HG02884 (cell line): ENCODE measurements around the gene PRCD.

Experiments used
- ATAC-seq: cut with Tn5 transposase; IDR thresholded peaks from one replicate; pipeline ENCODE4 v1.9.1; 2021; ENCODE audit warnings: mild to moderate bottlenecking, moderate library complexity; ENCODE audit not compliant: unreplicated experiment

Gene PRCD

DNA sequence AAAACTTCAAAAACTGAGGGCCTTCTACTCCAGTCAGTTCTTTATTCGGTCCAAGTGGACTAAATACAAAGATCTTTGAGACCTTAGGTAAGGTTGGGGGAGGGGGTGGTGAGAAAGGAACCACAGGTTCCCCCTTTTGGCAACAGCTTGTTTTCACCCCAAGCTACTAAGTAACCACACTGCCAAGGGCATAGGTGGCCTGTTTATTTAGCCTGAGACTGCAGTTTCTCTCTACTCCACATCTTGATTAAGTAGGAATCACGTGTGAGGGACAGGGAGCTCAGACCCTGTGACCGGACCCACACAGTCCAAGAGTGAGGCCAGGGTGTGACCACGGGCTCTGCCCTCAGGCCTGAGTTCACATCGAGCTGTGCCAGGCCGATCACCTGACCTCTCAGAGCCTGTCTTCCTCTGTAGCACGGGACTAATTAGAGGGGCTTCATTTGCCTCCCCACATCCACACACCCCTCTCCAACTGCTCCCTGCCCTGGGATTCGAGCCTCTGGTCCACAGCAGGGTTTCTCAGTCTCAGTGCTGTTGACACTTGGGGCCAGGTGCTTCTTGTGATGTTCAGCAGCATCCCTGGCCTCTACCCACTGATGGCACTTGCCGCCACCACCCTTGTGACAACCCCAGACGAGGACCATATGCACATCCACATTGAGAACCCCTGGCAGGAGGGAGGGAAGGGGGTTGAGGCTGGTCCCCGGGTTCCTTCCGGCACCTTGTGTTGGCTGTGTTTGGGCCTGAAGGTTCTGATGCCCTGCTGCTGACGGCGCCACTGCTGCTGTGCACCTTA, 28.0 kb downstream of the PRCD start:
- no peak for ATAC-seq

DNA sequence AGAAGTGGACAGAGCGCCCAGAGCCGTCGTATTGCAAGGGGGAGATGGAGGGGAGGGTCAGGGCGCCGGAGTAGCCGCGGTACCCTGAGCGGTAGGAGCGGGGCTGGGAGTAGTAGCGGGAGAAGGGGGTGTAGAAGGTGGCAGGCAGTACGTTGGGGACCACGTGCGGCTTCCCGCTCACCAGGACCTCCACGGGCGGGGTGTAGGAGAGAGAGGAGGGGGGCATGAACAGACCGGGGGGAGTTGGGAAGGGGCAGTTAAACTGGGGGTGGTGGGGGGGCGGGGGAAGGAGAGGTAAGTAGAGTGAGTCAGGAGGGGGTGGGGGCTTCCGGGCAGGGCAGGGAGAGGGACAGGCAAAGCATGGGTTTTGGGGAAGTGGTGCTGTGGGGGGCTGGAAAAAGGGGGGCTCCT, 29.0 kb downstream of the PRCD start:
- no peak for ATAC-seq

DNA sequence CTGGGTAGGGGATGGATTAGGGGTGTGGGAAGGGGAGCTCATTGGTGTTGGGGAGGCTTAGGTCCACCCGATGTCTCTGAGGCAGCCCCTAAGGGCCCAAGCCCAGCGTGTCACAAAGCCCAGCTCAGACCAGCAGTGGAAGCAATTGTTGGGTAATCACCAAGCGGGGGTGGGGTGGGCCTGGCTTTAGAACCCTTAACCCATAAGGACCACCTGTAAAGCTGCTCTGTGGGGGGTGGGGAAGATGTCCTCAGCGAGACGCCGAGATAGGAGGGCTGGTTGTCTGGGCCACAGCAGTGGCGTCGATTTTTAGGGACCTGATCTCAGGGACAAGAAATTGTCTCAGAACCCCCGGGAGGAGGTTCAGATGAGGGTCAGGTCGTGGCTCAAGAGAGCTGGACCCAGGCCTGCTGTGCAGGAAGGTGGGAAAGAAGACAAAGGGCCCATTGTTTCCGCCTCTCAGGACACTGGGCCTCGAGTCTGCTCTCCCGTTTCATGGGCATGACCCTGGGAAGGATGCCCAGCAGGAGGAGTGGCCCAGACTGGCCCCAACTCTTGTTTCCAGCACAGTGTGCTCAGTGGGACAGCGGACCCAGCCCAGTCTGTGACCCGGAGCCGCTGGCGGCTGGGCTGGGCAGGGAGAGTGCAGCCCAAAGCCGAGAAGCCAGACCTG, 29.9 kb downstream of the PRCD start:
- ATAC-seq, result no peak

DNA sequence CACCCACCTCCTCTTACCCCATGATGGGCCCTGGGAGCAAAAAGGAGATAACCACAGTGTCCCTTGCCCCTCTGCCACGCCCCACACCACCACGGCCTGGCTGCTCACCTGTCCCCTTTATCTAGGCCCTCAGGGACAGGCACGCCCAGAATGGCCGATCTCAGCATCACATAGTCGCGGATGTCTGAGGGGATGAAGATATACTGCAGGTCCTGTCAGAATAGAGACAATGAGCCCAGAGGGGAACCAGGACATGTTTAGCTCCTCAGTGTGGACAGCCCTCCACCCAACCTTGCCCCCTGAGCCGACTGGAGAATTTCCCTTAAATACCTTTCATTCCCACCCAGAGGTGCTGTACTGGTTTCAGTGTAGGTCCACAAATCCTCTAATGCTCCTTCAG, 30.6 kb downstream of the PRCD start:
- ATAC-seq, result no peak

DNA sequence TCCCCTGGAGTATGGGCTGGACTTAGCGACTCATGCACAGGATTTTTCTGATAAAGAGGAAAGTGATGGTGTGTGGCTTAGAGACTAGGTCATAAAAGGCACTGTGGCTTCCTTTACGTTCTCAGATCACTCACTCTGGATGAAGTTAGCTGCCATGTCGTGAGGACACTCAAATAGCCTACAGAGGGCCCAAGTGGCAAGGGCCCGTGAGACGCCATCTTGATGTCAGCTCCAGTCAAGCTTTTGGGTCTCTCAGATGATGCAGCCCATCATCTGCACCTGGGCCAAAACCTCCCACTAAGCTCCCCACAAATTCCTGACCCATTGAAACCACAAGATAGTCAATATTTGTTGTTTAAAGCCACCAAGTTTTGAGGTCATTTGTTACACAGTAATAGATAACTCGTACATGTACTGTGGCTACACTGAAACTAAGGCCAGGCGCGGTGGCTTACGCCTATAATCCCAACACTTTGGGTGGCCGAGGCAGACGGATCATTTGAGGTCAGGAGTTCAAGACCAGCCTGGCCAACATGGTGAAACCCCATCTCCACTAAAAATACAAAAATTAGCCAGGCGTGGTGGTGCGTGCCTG, 31.1 kb downstream of the PRCD start:
- ATAC-seq, result no peak

DNA sequence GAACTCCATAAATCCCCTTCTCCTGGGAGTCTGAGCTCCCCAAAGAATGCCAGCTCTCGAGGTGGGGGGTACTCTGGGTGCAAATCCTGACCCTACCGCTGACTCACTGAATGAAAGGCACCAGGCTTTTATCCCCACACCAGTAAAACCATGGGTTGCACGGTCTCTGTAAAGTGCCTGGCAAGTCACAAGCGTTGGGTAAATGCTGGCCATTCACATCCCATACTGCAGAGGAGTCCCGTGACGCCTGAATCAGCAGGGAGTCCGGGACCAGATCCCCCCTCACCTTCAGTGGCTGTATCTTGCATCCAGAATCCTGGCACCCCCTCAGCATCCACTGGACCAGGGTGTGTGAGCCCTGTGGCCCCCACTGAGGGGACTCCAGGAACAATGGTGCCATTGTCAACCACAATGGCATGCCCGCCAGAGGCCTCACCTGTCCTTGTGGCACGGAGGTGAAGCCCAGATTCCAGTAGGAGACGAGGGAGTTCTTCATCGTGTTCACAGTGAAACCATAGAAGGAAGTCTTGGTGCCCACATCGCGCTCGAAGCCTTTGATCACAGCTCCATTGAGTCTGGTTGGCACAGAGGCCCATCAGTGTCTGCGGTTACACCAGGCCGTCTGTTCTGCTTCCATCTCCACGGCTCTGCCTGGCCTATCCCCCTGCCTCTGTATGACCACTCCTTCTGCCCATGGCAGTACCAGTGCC, 32.5 kb downstream of the PRCD start:
- no peak for ATAC-seq

DNA sequence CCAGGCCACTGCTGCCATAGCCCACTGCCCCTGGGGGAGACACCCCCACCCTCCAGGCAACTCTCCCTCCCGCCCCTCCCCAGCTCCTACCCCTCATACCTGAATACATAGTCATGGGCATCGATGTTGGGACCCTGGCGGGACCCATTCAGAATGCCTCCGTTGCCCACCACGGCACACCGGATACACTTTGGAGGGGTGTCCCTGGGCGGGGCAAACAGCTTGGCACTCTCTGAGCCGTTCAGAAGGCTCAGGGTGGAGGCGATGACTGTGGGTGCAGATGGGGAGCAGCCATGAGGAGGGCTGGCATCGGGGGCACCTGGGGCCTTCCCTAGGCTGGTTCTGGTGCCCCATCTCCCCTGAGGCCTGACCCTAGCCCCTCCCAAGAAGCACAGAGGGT, 33.3 kb downstream of the PRCD start:
- no peak for ATAC-seq

DNA sequence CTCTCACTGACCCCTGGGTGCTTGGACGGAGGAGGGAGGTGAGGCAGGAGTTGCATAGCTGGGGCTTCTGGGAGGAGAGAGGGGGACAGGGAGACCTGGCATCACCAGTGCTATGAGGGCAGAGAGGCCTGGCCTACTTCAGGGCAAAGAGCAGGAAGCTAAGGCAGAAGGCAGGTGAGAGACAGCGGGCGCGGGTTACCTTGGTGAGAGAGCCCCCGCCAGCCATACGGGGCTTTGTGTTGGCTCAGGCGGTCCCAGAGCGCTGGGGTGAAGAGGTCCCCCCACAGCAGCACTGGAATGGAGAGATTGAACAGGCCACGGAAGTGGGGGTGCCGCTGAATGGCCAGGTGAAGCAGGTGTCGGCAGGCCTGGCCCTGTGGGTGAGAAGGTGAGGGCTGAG, 34.3 kb downstream of the PRCD start:
- ATAC-seq, result no peak

DNA sequence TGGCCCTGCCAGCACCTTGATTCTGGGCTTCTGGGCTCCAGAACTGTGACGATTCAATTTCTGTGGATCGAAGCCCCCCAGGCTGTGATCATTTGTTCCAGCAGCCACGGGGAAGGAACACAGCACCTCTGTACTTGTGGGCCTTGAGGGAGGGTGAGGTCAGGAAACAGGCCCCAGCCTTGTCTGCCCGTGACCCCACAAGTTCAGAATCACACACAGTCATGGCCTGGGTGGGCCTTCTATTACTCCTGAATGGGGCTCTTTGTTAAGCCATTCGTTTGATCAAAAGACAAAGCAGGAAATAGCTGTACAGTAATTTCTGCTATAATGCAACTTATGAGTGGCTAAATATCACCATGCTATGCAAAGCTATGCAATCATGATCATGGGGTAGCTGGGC, 35.7 kb downstream of the PRCD start:
- no peak for ATAC-seq

DNA sequence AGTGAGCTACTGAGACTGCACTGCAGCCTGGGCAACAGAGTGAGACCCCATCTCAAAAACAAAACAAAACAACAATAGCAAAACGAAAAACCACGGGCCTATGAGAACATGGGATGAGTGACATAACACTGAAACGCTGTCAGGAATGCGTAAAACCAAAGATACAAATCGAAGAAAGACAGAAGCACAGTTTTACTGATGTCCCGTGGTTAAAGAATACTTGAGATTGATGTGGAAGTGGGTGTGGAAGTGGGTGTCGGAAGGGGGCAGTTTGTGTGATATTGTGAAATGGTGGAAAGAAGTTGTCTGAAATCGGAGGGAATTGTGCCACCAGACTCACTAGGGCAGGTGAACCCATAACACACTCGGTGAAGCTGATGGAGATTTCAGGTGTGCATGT, 36.3 kb downstream of the PRCD start:
- ATAC-seq, result no peak

DNA sequence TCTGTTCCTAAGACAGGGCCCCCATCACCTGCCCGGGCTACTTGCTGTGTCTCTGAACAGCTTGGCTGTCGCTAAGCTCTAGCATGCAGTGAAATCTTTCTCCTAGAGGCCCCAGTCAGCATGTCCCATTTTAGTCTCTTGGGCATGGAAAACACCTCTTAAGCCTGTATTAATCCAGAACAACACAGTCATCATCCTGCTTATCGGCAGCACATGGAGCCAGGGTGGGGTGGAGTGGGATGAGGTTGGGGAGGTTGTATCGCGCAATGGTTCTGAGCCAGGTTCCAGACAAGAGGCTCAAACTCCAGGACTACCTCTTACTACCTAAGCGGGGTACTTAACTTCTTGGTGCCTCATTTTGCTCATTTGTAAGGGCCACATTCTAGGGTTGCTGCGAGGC, 38.0 kb downstream of the PRCD start:
- ATAC-seq, result no peak

DNA sequence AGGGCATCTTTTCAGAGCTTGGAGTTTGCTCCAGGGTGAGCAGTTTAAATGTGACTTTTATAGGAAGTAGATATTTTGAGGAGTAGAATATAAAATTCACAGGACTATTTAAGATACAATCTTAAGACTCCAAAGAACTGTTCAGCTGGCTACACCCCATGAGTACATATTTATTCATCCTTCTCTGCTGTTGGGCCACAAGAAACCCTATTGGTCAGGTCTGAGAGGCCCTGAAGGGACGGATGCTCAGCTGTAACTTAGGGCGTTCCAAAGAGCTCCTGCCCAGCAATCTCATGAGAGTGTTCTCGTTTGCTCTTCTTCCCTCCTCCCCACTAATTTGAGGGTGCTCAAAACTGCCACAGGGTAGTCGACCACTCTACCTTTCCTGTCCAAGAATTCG, 38.5 kb downstream of the PRCD start:
- ATAC-seq, result no peak

DNA sequence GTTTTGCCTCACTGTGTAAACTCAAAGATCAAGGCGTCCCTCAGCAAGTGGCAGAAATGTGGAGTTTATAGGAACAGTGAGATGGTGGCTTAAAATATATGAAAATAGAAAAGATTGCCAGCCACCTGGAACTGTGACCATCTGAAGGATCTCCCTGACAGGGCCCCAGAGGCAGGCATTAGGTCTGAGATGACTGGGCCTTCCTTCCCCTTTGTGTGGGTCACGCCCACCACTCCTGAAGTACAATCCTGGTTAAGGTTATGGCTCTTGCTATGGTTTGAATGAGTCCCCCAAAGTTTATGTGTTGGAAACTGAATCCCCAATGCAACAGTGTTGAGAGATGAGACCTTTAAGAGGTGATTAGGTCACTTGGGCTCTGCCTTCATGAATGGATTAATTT, 39.4 kb downstream of the PRCD start:
- ATAC-seq, result no peak

DNA sequence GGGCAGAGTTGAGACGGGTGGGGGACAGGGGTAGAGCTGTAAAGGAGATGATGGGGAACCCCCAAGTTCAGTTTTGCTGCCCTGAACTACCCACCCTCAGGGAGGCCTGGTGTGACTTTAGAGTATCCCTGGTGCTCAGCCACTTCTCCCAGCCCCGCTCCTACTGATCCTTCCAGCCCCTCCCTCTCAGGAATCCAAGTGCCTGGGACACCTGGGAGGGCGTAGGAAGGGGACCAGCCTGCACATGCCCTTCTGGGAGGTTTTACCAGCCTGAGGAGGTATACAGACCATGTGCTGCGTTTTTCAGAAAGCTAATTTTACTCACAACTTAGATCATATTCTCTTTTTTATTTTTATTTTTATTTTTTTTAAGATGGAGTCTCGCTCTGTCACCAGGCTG, 41.7 kb downstream of the PRCD start:
- ATAC-seq, result no peak

DNA sequence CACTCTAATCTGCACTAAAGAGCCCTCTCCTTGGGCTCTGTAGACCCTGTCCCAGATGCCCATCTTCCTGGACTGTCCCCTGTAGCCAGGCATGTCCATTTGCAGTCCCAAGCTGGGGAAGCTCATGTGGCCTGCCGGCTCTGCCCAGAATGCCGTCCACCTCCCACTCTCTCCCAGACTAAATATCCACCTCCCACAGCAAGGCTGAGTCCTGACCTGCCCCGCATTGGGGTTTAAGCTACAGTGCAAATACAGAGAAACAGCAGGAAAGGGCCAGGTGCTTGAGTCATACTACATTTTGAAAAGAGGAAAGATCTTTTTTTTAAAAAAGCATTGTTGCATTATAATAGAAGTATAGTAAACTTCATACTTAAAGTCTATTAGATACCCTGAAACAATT, 42.8 kb downstream of the PRCD start:
- no peak for ATAC-seq

DNA sequence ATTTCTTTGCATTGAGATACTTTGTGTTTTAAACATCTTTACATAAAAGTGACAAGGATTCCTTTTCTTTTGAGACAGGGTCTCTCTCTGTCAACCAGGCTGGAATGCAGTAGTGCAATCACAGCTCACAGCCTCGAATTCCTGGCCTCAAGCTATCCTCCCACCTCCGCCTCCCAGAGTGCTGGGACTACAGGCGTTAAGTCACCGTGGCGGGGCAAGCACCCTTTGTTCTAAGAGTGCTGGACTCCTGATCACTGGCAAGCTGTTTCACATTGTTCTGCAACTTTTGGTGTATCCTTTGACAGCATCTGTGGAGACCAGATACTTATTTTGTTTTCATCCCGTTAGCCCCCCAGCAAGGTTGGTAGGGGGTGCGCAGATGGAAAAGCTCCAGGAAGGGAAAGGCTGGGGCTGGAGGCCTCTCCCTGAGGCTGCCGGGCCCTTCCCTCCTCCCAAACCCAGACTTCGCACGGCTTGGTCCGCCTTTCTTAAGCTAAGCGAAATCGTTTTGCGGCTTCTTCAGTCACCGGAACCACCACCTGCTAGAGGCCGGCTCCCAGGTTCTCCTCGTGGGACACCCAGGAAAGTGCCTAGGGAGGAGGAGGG, 44.7 kb downstream of the PRCD start:
- ATAC-seq, result no peak

DNA sequence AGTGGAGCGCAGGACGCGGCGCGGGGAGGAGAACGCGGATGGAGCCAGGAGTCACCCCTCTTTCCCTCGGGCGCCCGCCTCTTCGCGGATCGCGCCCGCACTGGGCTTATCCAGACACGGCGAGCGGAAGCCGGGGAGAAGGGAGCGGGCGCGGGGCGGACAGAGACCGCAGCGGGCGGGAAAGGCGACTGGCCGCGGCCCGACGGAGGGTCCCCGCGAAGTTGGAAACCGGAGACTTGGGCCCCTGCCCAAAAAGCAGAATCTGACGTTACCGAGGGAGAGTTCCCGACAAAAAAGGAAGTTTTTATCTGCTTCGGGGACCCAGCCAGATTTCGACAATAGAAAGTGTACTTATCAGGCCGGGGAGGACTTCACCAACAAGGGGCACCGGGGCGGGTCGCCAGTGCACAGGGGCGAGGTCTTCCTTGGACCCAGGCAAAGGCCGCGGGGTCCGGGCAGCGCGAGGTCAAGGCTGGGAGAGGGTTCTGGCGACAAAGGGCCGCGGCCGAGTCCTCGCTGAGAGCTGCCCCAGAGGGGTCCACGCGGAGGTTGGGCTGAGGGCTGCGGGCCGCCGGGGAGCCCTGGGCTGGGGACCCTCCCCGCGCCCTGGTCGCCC, 45.3 kb downstream of the PRCD start:
- no peak for ATAC-seq

DNA sequence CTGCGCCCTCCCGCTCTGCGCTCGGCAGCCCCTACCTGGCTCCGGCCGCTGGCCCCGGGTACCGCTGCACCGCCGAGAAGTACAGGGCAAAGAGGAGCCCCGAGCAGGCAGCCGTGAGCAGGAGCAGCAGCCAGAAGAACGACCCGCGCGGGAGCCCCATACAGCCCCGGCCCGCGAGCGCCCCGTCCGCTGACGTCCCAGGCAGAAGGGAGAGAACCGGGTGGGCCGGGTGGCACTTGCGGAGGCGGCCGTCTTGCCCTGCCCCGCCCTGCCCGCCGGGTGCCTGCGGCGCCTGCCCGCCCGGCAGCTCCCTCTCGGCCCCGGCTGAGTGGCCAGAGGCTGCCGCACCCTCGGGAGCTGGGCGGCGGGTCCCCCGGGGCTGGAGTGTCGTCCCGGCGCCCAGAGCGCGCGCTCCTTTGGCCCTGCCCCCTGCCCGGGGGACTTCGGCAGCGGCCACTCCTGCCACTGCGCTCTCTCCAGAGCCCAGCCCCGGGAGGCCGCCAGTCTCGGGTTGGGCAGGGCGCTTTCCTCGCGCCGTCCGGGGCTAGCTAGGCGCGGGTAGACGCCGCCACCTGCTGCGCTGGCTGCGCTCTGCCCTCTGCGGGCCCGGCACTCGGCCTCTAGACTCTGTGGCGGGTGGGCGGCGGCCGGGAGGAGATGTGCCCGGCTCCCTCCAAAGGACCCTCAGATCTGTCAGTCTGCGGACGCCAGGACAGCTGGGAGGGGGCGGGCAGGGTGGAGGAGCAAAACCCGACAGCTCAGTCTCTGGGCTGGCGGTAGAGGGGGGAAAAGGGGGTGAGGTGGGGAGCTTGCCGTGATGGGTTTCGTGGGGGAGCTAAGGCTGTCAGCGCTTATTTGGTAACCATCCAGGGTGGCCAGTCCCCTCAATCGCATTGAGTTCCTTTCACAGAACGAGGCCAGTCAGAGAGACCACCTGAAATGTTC, 46.1 kb downstream of the PRCD start, which contains the start of gene ST6GALNAC2:
Gene ST6GALNAC2, minus strand, starts transcription at position 212 of the 945 bp plus-strand sequence. Its CDS starts 52 bp downstream, at position 160.
- no peak for ATAC-seq

DNA sequence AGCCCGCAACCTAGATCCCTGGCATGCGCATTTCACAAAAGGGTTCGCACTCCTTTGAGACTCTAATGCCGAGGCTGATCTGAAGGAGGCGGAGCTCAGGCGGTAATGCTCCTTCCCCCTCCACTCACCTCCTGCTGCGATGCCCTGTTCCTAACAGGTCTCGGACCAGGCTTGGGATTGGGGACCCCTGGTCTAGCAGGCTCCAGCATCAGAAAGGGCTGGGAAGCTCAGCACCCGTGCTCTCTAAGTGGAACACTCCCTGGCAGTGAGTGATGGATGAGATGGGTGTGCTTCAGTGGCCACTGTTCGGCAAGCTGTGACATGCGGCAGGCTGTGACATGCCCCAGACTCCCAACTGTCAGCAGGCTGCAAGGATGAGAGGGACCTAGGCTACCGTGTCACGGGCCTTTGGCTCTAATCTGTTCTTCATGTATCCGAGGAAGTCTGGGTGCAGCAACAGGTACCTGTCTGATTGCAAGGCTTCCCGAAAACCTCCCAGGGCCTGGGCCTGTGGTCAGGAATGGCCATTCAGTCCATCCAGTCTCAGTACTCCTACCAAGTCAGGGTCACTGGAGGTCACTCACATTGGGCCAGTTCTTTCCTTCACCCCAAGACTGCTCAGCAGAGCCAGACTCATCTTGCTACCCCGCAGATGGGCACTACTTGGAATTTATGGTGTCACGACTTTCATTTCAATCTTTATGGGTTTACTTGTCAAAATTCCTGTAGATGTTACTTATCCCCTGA, 47.1 kb downstream of the PRCD start:
- no peak for ATAC-seq
